Glutamatergic neuron (in vitro differentiated cells): ENCODE results near the gene PRRX1. TPM values are rescaled to one million over a fixed set of nuclear protein-coding genes. Genes with fewer than 3 reads are reported as not detected.

Experiments used
- DNase-seq: peaks from one replicate; pipeline ENCODE4 v3.0.0; 2022
- H3K27ac Mint-ChIP-seq: one replicate; pipeline ENCODE4 v1.8.0; 2020; ENCODE audit warnings: mild to moderate bottlenecking, mixed read lengths, inconsistent platforms; ENCODE audit not compliant: unreplicated experiment
- H3K27me3 Mint-ChIP-seq: one replicate; pipeline ENCODE4 v1.8.0; 2020; ENCODE audit warnings: mild to moderate bottlenecking, moderate library complexity, mixed read lengths, inconsistent platforms; ENCODE audit not compliant: unreplicated experiment
- H3K36me3 Mint-ChIP-seq: one replicate; pipeline ENCODE4 v1.8.0; 2020; ENCODE audit warnings: mild to moderate bottlenecking, mixed read lengths, inconsistent platforms; ENCODE audit not compliant: unreplicated experiment
- H3K4me1 Mint-ChIP-seq: one replicate; pipeline ENCODE4 v1.8.0; 2020; ENCODE audit warnings: mild to moderate bottlenecking, low read depth, mixed read lengths, inconsistent platforms; ENCODE audit not compliant: unreplicated experiment
- H3K4me3 Mint-ChIP-seq: one replicate; pipeline ENCODE4 v1.8.0; 2020; ENCODE audit warnings: mild to moderate bottlenecking, mixed read lengths, inconsistent platforms; ENCODE audit not compliant: unreplicated experiment
- H3K9me3 Mint-ChIP-seq: one replicate; pipeline ENCODE4 v1.8.0; 2020; ENCODE audit warnings: mild to moderate bottlenecking, moderate library complexity, mixed read lengths, inconsistent platforms; ENCODE audit not compliant: unreplicated experiment
- total RNA-seq: library from RNA; stranded (reverse); fragmentation: NEBNext Ultra II Directional; extraction: Animal tissue kit (Norgen Biotek cat#: 25700); gene quantifications from one replicate; pipeline ENCODE4 v1.2.1, GENCODE V29; 2021; ENCODE audit not compliant: unreplicated experiment
- TF ChIP-seq, protein P1 (sequence below): fragments of 200-600 bp; sonication (generic); IDR thresholded peaks from one replicate; pipeline ENCODE4 v1.5.0; 2021; ENCODE audit not compliant: partially characterized antibody, unreplicated experiment

Gene PRRX1
- total RNA-seq, 1 donor from 2014 or later = not detected

- H3K27ac Mint-ChIP-seq = no peak overlapping the region
- TF ChIP-seq, protein P1, sequence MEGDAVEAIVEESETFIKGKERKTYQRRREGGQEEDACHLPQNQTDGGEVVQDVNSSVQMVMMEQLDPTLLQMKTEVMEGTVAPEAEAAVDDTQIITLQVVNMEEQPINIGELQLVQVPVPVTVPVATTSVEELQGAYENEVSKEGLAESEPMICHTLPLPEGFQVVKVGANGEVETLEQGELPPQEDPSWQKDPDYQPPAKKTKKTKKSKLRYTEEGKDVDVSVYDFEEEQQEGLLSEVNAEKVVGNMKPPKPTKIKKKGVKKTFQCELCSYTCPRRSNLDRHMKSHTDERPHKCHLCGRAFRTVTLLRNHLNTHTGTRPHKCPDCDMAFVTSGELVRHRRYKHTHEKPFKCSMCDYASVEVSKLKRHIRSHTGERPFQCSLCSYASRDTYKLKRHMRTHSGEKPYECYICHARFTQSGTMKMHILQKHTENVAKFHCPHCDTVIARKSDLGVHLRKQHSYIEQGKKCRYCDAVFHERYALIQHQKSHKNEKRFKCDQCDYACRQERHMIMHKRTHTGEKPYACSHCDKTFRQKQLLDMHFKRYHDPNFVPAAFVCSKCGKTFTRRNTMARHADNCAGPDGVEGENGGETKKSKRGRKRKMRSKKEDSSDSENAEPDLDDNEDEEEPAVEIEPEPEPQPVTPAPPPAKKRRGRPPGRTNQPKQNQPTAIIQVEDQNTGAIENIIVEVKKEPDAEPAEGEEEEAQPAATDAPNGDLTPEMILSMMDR = no peak
Observed at GRCh38 chr1:170725326-170725725, 61.4 kb downstream of the PRRX1 start.

GRCh38 chr1:170727963-170728362 is 64.0 kb downstream of the PRRX1 start:
- H3K9me3 Mint-ChIP-seq = no peaks in the 10 kb centered on the region
- TF ChIP-seq, protein P1 = no peak

More at GRCh38 chr1:170725326-170725725, 61.4 kb downstream of the PRRX1 start:
- H3K9me3 Mint-ChIP-seq = no peaks in the 10 kb centered on the region
- no peak for DNase-seq
- no peak overlapping the region for H3K4me3 Mint-ChIP-seq
- H3K4me1 Mint-ChIP-seq = no peaks in the 10 kb centered on the region
- H3K36me3 Mint-ChIP-seq = no peaks in the 10 kb centered on the region
- no peaks in the 10 kb centered on the region for H3K27me3 Mint-ChIP-seq

DNA sequence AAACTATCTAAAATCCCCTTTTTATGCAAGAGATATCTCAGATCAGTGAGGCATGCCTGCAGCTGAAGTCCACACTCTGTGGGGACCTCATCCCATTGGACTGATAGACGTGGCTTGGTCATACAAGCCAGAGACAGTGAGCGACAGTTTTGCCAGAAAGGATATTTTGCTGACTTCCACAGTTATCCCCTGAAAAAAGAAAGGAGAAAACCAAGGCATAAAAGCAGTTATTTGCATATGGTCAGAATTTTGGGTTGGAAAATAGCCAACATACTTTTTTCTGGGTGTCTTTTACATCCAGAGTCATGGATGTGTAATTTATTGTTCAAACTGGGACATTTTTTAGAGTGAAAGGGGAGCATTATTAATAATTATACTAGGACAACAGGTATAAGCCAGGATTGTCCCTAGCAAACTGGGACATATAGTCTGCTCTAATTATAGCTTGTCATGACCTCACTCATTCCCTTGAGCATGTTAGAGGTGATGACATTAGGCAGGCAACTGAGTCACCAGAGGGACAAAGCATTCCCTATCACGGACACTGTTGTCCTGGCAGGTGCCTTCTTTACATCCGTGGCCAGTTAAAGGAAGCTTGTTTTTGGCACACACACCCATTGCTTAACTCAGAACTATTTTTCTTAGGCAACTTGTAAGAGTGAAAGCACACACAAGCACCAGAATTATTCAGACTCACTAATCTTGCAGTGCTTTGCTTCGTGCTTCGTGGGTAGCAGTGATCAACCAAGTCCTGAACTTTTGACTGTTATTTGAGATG is 65.5 kb downstream of the PRRX1 start:
- Mint-ChIP-seq H3K4me3 (no peak overlapping the region), H3K27ac (no peak overlapping the region), H3K9me3 (no peaks in the 10 kb centered on the region), H3K4me1 (peaks cover 2% of the 10 kb centered on the region), H3K27me3 (no peaks in the 10 kb centered on the region), H3K36me3 (no peaks in the 10 kb centered on the region)
- TF ChIP-seq, protein P1 = no peak
- DNase-seq = no peak

More at GRCh38 chr1:170727963-170728362, 64.0 kb downstream of the PRRX1 start:
- Mint-ChIP-seq H3K4me1 (peaks cover 2% of the 10 kb centered on the region), H3K4me3 (no peak overlapping the region), H3K27ac (no peak overlapping the region), H3K36me3 (no peaks in the 10 kb centered on the region), H3K27me3 (no peaks in the 10 kb centered on the region)
- DNase-seq = no peak

GRCh38 chr1:170730014-170730413 is 66.1 kb downstream of the PRRX1 start:
- TF ChIP-seq, protein P1 = no peak

GRCh38 chr1:170730438-170730837 is 66.5 kb downstream of the PRRX1 start:
- no peak for DNase-seq
- no peaks in the 10 kb centered on the region for H3K27me3 Mint-ChIP-seq
- no peaks in the 10 kb centered on the region for H3K36me3 Mint-ChIP-seq
- TF ChIP-seq, protein P1 = no peak
- no peaks in the 10 kb centered on the region for H3K9me3 Mint-ChIP-seq
- no peak overlapping the region for H3K4me3 Mint-ChIP-seq
- peaks cover 2% of the 10 kb centered on the region for H3K4me1 Mint-ChIP-seq
- H3K27ac Mint-ChIP-seq = no peak overlapping the region

More at GRCh38 chr1:170730014-170730413, 66.1 kb downstream of the PRRX1 start:
- Mint-ChIP-seq H3K27ac (no peak overlapping the region), H3K27me3 (no peaks in the 10 kb centered on the region), H3K4me1 (peaks cover 2% of the 10 kb centered on the region), H3K9me3 (no peaks in the 10 kb centered on the region), H3K36me3 (no peaks in the 10 kb centered on the region), H3K4me3 (no peak overlapping the region)
- no peak for DNase-seq
